H9 (cell line): ENCODE measurements around the gene TENM3. TPM values are rescaled to one million over a fixed set of nuclear protein-coding genes. Genes with fewer than 3 reads are reported as not detected.

Experiments used
- DNase-seq: peaks from one replicate; pipeline ENCODE4 v3.0.0-alpha.2; 2017
- H2AFZ ChIP-seq: one replicate; pipeline ENCODE4 v1.6.1; 2013; ENCODE audit warnings: mild to moderate bottlenecking, low read length, control low read depth, moderate library complexity
- H2AK5ac ChIP-seq: 2 replicates; pipeline ENCODE4 v1.6.1; 2013; ENCODE audit warnings: low read length, control low read depth, mixed read lengths; ENCODE audit not compliant: insufficient read length
- H2BK120ac ChIP-seq: one replicate; pipeline ENCODE4 v1.6.1; 2013; ENCODE audit warnings: low read depth, mild to moderate bottlenecking, low read length, control low read depth, inconsistent platforms; ENCODE audit not compliant: poor library complexity, severe bottlenecking
- H2BK12ac ChIP-seq: 2 replicates; pipeline ENCODE4 v1.6.1; 2013; ENCODE audit warnings: low read length, control low read depth, mixed read lengths, low read depth; ENCODE audit not compliant: insufficient read length
- H2BK15ac ChIP-seq: 2 replicates; pipeline ENCODE4 v1.6.1; 2013; ENCODE audit warnings: low read depth, low read length, control low read depth
- H2BK20ac ChIP-seq: one replicate; pipeline ENCODE4 v1.6.1; 2013; ENCODE audit warnings: low read depth, mild to moderate bottlenecking, low read length, control low read depth, inconsistent platforms; ENCODE audit not compliant: poor library complexity, severe bottlenecking
- H2BK5ac ChIP-seq: 2 replicates; pipeline ENCODE4 v1.6.1; 2013; ENCODE audit warnings: low read length, control low read depth, mixed read lengths; ENCODE audit not compliant: insufficient read length
- H3K14ac ChIP-seq: 2 replicates; pipeline ENCODE4 v1.6.1; 2013; ENCODE audit warnings: low read length, control low read depth; ENCODE audit not compliant: insufficient read depth
- H3K18ac ChIP-seq: 2 replicates; pipeline ENCODE4 v1.6.1; 2013; ENCODE audit warnings: low read depth, mild to moderate bottlenecking, mixed read lengths, low read length, control low read depth; ENCODE audit not compliant: insufficient read length
- H3K23ac ChIP-seq: 2 replicates; pipeline ENCODE4 v1.6.1; 2013; ENCODE audit warnings: low read length, control low read depth, mixed read lengths, low read depth; ENCODE audit not compliant: insufficient read length
- H3K23me2 ChIP-seq: 2 replicates; pipeline ENCODE4 v1.6.1; 2013; ENCODE audit warnings: low read depth, mild to moderate bottlenecking, mixed read lengths, low read length, control low read depth; ENCODE audit not compliant: insufficient read length, poor library complexity, severe bottlenecking
- H3K27ac ChIP-seq: 2 replicates; pipeline ENCODE4 v1.5.1; 2013; ENCODE audit warnings: low read length, control low read depth, mixed read lengths, low read depth; ENCODE audit not compliant: insufficient read length
- H3K27me3 ChIP-seq: 2 replicates; pipeline ENCODE4 v1.6.1; 2013; ENCODE audit warnings: low read length, control low read depth, inconsistent platforms; ENCODE audit not compliant: insufficient read depth
- H3K4ac ChIP-seq: 2 replicates; pipeline ENCODE4 v1.6.1; 2013; ENCODE audit warnings: low read depth, mild to moderate bottlenecking, control low read depth, inconsistent platforms, low read length, moderate library complexity
- H3K4me1 ChIP-seq: 2 replicates; pipeline ENCODE4 v1.6.1; 2013; ENCODE audit warnings: low read length, control low read depth, inconsistent platforms; ENCODE audit not compliant: insufficient read depth
- H3K4me2 ChIP-seq: 2 replicates; pipeline ENCODE4 v1.6.1; 2013; ENCODE audit warnings: low read length, control low read depth, mixed read lengths; ENCODE audit not compliant: insufficient read length, insufficient read depth
- H3K56ac ChIP-seq: 2 replicates; pipeline ENCODE4 v1.6.1; 2013; ENCODE audit warnings: low read depth, mild to moderate bottlenecking, mixed read lengths, low read length, control low read depth; ENCODE audit not compliant: insufficient read length
- H3K79me1 ChIP-seq: 2 replicates; pipeline ENCODE4 v1.6.1; 2013; ENCODE audit warnings: low read depth, mild to moderate bottlenecking, moderate library complexity, low read length, control low read depth, inconsistent platforms; ENCODE audit not compliant: insufficient read depth, poor library complexity, severe bottlenecking
- H3K79me2 ChIP-seq: 2 replicates; pipeline ENCODE4 v1.6.1; 2013; ENCODE audit warnings: low read length, control low read depth, inconsistent platforms; ENCODE audit not compliant: insufficient read depth
- H3K9ac ChIP-seq: 2 replicates; pipeline ENCODE4 v1.6.1; 2013; ENCODE audit warnings: low read length, control low read depth, mixed read lengths; ENCODE audit not compliant: insufficient read length; ENCODE audit errors: extremely low read depth
- H3K9me3 ChIP-seq: one replicate; pipeline ENCODE4 v1.6.1; 2013; ENCODE audit warnings: low read depth, low read length, inconsistent platforms; ENCODE audit not compliant: control insufficient read depth
- H3T11ph ChIP-seq: one replicate; pipeline ENCODE4 v1.6.1; 2013; ENCODE audit warnings: mild to moderate bottlenecking, low read length, control low read depth, inconsistent platforms
- H4K20me1 ChIP-seq: one replicate; pipeline ENCODE4 v1.6.1; 2013; ENCODE audit not compliant: control insufficient read depth, insufficient read length, insufficient read depth
- H4K5ac ChIP-seq: 2 replicates; pipeline ENCODE4 v1.6.1; 2013; ENCODE audit warnings: low read depth, mild to moderate bottlenecking, mixed read lengths, low read length, control low read depth; ENCODE audit not compliant: insufficient read length
- H4K8ac ChIP-seq: replicated peaks from 2 replicates; pipeline ENCODE4 v1.6.1; 2013; ENCODE audit warnings: low read length, control low read depth, mixed read lengths, low read depth; ENCODE audit not compliant: insufficient read length
- H4K91ac ChIP-seq: 2 replicates; pipeline ENCODE4 v1.6.1; 2013; ENCODE audit warnings: low read depth, mild to moderate bottlenecking, moderate library complexity, mixed read lengths, low read length, control low read depth; ENCODE audit not compliant: insufficient read length
- H3K27ac Mint-ChIP-seq, 3 experiments: 2 replicates in 2 of 3; 3 replicates in 1 of 3; pipeline ENCODE4 v1.8.0; 2020 to 2021; ENCODE audit warnings: mixed read lengths in 3 of 3, mild to moderate bottlenecking in 1 of 3, moderate library complexity in 1 of 3
- H3K27me3 Mint-ChIP-seq: 2 replicates; pipeline ENCODE4 v1.8.0; 2021; ENCODE audit warnings: low read depth, mild to moderate bottlenecking, moderate library complexity, mixed read lengths
- H3K36me3 Mint-ChIP-seq, 3 experiments: 2 replicates in 2 of 3; 3 replicates in 1 of 3; pipeline ENCODE4 v1.8.0; 2020 to 2021; ENCODE audit warnings: low read depth in 3 of 3, mixed read lengths in 3 of 3; ENCODE audit not compliant: insufficient read depth in 1 of 3
- H3K4me1 Mint-ChIP-seq, 2 experiments: 2 replicates each; pipeline ENCODE4 v1.8.0; 2020; ENCODE audit warnings: mixed read lengths in 2 of 2
- H3K4me3 Mint-ChIP-seq, 2 experiments: 2 replicates in 1 of 2; 3 replicates in 1 of 2; pipeline ENCODE4 v1.8.0; 2020 to 2021; ENCODE audit warnings: mild to moderate bottlenecking in 2 of 2, mixed read lengths in 2 of 2, moderate library complexity in 1 of 2
- H3K9me3 Mint-ChIP-seq, 2 experiments: 2 replicates in 1 of 2; 3 replicates in 1 of 2; pipeline ENCODE4 v1.8.0; 2020; ENCODE audit warnings: mild to moderate bottlenecking in 2 of 2, mixed read lengths in 2 of 2, moderate library complexity in 1 of 2
- WGBS: extraction: QIAGEN DNeasy Blood & Tissue Kit; methylation state at CpG from one replicate; pipeline ENCODE4 v1.1.7; 2013; ENCODE audit warnings: missing lambda C conversion rate, low lambda C conversion rate, mixed read lengths; ENCODE audit not compliant: insufficient read length; ENCODE audit errors: extremely low coverage; 5-methylcytosine and 5-hydroxymethylcytosine counted together
- total RNA-seq: library from RNA; stranded (reverse); gene quantifications from 2 replicates; pipeline ENCODE4 v1.2.1, GENCODE V29; 2021
- TF ChIP-seq, protein P1 (sequence below): fragments of 200-600 bp; sonication (generic); conservative IDR thresholded peaks from 3 replicates; pipeline ENCODE4 v1.8.0; 2021; ENCODE audit warnings: antibody characterized with exemption, mild to moderate bottlenecking

The TENM3 gene
- total RNA-seq, 1 experiment from 2014 or later = 49.6 TPM

DNA sequence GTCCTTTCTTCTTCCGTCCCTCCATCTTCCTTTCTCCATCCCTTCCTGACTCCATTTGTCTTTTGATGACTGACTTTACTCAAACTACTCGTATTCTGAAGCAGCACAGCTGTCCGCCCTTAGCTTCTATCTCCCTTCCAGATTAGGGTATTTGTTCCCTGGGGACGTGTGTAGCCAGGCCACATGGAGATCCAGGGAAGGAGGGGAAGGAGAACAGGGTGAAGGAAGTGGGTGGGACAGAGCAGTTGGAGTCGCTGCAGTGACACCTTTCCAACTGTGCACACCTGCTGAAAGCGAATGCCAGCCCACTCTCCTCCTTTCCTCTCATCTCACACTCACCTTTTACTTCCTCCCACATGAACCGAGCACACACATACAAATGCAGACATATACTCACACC, 350.2 kb downstream of the TENM3 start:
- no peaks in the 10 kb centered on the region; the same call in 1 of the 2 replicates for H3K79me2 ChIP-seq
- peak overlapping the region; percentile 40 to 79 (median 60); a peak in 6 of 7 replicates for H3K27ac Mint-ChIP-seq

More for the DNA sequence above, 350.2 kb downstream of the TENM3 start:
- no peak overlapping the region for H2BK5ac ChIP-seq
- H3K4ac ChIP-seq = no peak overlapping the region
- no peak overlapping the region for H2AFZ ChIP-seq
- no peak overlapping the region for H4K5ac ChIP-seq
- Mint-ChIP-seq H3K9me3 (peaks cover 0 to 8% of the 10 kb centered on the region in 2 experiments; a peak in 3 of 5 replicates), H3K36me3 (peaks cover under 1 to 11% (median 8%) of the 10 kb centered on the region in 3 experiments; a peak in 5 of 7 replicates), H3K27me3 (no peaks in the 10 kb centered on the region), H3K4me1 (peaks cover 23 to 32% of the 10 kb centered on the region in 2 experiments), H3K4me3 (peak overlapping the region in 1 of 2 experiments; percentile 5; a peak in 1 of 5 replicates)
- no peak overlapping the region for H3K27ac ChIP-seq
- no peak overlapping the region for H3K23ac ChIP-seq
- no peak overlapping the region for H3T11ph ChIP-seq
- H3K4me1 ChIP-seq = peaks cover 6% of the 10 kb centered on the region; the same call in 1 of the 2 replicates
- peak overlapping the region; percentile 18 for H2AK5ac ChIP-seq
- H3K27me3 ChIP-seq = no peaks in the 10 kb centered on the region
- H3K9me3 ChIP-seq = no peaks in the 10 kb centered on the region
- no peak overlapping the region for H3K56ac ChIP-seq
- no peaks in the 10 kb centered on the region for H3K23me2 ChIP-seq
- TF ChIP-seq, protein P1, sequence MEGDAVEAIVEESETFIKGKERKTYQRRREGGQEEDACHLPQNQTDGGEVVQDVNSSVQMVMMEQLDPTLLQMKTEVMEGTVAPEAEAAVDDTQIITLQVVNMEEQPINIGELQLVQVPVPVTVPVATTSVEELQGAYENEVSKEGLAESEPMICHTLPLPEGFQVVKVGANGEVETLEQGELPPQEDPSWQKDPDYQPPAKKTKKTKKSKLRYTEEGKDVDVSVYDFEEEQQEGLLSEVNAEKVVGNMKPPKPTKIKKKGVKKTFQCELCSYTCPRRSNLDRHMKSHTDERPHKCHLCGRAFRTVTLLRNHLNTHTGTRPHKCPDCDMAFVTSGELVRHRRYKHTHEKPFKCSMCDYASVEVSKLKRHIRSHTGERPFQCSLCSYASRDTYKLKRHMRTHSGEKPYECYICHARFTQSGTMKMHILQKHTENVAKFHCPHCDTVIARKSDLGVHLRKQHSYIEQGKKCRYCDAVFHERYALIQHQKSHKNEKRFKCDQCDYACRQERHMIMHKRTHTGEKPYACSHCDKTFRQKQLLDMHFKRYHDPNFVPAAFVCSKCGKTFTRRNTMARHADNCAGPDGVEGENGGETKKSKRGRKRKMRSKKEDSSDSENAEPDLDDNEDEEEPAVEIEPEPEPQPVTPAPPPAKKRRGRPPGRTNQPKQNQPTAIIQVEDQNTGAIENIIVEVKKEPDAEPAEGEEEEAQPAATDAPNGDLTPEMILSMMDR = no peak
- H4K20me1 ChIP-seq = no peaks in the 10 kb centered on the region
- no peak overlapping the region for H3K14ac ChIP-seq
- H4K91ac ChIP-seq = no peak overlapping the region
- 100% methylated on average over 1 of the region's 7 CpGs for WGBS
- no peak overlapping the region; the same call in 1 of the 2 replicates for H2BK15ac ChIP-seq
- no peaks in the 10 kb centered on the region for H3K79me1 ChIP-seq
- no peak for DNase-seq
- H2BK20ac ChIP-seq = no peak overlapping the region
- no peak overlapping the region for H3K9ac ChIP-seq
- no peak overlapping the region for H4K8ac ChIP-seq
- H3K18ac ChIP-seq = peak overlapping the region; percentile 15
- no peak overlapping the region for H3K4me2 ChIP-seq
- no peak overlapping the region for H2BK120ac ChIP-seq
- no peak overlapping the region for H2BK12ac ChIP-seq
